Measurements from ENCODE around the gene RNGTT. TPM values are rescaled to one million over a fixed set of nuclear protein-coding genes. Genes with fewer than 3 reads are reported as not detected.
"Not testable (repeated sequence)": the region's sequence is repeated elsewhere in the genome, so short reads cannot be mapped to it uniquely, and the experiment has no call there.

The RNGTT gene
- total RNA-seq, 1 donor, result 24.9 TPM

GRCh38 chr6:88722686-88723085 is 240.7 kb downstream of the RNGTT start:
- H3K4me3 ChIP-seq (ENCODE audit: low read depth, low read length), result no peak overlapping the region
- TF ChIP-seq, protein P1, sequence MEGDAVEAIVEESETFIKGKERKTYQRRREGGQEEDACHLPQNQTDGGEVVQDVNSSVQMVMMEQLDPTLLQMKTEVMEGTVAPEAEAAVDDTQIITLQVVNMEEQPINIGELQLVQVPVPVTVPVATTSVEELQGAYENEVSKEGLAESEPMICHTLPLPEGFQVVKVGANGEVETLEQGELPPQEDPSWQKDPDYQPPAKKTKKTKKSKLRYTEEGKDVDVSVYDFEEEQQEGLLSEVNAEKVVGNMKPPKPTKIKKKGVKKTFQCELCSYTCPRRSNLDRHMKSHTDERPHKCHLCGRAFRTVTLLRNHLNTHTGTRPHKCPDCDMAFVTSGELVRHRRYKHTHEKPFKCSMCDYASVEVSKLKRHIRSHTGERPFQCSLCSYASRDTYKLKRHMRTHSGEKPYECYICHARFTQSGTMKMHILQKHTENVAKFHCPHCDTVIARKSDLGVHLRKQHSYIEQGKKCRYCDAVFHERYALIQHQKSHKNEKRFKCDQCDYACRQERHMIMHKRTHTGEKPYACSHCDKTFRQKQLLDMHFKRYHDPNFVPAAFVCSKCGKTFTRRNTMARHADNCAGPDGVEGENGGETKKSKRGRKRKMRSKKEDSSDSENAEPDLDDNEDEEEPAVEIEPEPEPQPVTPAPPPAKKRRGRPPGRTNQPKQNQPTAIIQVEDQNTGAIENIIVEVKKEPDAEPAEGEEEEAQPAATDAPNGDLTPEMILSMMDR (IDR thresholded peaks at IDR 0.05; ENCODE audit: insufficient read depth, low read length), result no peak
- DNase-seq (ENCODE audit: low read depth), result no peak

GRCh38 chr6:88716399-88716798 is 247.0 kb downstream of the RNGTT start:
- H3K4me3 ChIP-seq (ENCODE audit: low read depth, low read length); DNase-seq (ENCODE audit: low read depth): not testable (repeated sequence)

DNA sequence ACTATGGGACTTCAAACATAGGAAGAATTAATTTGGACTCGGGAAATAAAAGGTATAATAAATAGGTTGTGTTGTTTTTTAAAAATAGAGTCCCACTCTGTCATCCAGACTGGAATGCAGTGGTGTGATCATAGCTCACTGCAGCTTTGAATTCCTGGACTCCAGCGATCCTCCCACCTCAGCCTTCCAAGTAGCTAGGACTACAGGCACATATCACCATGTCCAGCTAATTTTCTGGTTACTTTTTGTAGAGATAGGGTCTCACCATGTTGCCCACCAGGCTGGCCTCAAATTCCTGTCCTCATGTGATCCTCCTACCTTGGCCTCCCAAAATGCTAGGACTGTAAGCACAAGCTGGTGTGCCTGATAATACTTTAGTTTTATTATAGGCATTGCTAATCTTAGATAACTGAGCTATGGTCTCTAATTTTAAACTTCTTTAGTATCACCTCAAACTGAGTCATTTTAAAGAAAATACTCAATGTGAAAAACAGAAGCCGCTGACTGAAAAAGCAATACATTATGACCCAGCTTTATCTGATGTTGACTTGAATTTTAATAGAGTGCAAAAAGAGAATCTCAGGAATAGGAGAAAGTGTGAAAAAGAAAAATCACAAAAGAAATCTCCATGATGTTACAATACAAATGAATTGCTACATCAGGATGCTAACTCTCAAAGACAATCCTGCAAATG is 251.0 kb downstream of the RNGTT start:
- H3K4me3 ChIP-seq (ENCODE audit: low read depth, low read length), result no peak overlapping the region

DNA sequence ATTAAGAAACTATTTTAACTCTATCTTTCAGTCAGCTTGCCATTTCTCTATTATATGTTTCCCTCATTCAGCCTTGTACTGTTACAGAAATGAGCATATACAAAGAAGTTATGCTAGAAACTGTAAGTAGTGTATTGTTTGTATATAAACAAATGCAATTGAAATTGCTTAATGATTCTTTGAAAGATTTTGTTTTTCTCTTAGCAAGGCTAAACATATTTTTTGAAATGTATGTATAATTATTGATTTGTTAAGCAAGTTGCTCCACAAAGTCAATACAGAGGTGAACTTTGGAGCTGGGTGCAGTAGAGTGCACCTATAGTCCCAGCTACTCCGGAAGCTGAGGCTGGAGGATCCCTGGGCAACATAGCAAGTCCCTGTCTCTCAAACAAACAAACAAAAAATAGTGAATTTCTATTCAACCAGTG is 253.6 kb downstream of the RNGTT start:
- DNase-seq (ENCODE audit: low read depth), result no peak
- H3K4me3 ChIP-seq (ENCODE audit: low read depth, low read length), result no peak overlapping the region
- TF ChIP-seq, protein P1 (IDR thresholded peaks at IDR 0.05; ENCODE audit: insufficient read depth, low read length), result no peak

More for the DNA sequence above, 251.0 kb downstream of the RNGTT start:
- TF ChIP-seq, protein P1 (IDR thresholded peaks at IDR 0.05; ENCODE audit: insufficient read depth, low read length), result no peak
- DNase-seq (ENCODE audit: low read depth), result no peak

DNA sequence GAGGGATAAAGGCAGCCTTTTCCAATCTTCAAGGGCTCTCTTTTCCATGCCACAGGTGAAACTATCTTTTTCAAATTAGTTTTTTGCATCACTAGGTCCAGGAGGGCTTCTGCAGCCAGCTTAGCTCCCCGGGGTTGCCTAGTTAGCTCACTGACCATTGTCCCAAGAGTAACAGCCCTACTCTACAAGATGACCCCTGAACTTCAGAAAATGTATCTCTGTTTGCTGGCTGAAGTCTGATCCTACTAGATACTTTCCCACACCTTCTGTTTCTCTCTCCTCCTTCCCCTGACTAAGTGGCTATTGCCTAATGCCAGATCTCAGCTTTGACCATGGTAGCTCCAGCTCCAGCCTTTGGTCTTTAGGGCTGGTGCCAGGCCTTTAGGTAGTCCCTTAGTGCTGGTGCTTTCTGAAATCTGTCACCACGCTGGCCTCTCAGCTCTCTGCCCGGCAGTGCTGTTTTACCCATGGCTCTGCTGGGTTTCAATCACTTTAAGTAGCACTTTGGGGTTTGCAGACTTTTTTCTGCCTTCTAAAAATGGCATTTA is 255.1 kb downstream of the RNGTT start:
- DNase-seq (ENCODE audit: low read depth), result no peak
- TF ChIP-seq, protein P1 (IDR thresholded peaks at IDR 0.05; ENCODE audit: insufficient read depth, low read length), result no peak
- no peak overlapping the region for H3K4me3 ChIP-seq (ENCODE audit: low read depth, low read length)

DNA sequence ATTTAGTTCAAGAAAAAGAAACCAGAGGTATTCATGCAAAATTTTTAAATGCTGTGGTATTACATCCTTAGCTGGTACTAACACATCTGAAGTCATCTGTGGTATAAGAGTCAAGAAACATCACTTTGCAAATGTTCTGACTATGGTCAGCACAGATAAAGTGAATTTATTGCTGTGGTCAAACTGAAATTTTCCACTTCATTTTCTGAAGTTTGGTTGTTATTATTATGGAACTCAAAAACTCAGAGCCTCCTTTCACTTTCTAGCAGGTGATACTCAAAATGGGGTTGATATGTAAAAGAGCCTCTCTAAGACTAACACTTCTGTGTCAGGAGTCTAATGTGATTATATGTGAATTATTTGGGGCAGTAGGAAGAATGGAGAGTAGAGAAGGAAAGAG is 257.8 kb downstream of the RNGTT start:
- no peak overlapping the region for H3K4me3 ChIP-seq (ENCODE audit: low read depth, low read length)
- DNase-seq (ENCODE audit: low read depth), result no peak
- TF ChIP-seq, protein P1 (IDR thresholded peaks at IDR 0.05; ENCODE audit: insufficient read depth, low read length), result no peak

DNA sequence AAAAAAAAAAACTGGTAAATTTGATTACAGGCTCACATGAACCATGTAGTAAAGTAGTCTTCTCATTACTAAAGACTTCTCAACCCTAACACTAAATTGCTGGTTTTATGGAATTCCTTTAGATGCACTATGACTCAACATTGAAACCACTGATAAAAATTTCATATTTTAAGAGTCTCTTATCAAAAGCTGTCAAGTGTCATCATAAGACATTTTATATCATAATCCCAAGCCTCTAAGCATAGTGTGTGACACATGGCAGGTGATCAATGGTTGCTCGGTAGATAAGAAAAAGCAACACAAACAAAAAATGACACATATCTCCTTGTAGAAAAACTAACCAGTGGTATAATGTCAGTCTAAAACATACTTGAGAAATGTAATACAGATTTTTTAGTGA is 258.4 kb downstream of the RNGTT start:
- TF ChIP-seq, protein P1 (IDR thresholded peaks at IDR 0.05; ENCODE audit: insufficient read depth, low read length), result no peak
- no peak overlapping the region for H3K4me3 ChIP-seq (ENCODE audit: low read depth, low read length)
- peak; percentile 44 for DNase-seq (ENCODE audit: low read depth)

Data from fibroblast of the aortic adventitia (primary cell).